GM12878 (cell line): ENCODE results near the gene NIN. TPM values are rescaled to one million over a fixed set of nuclear protein-coding genes. Genes with fewer than 3 reads are reported as not detected.

ENCODE experiments used
- ASH2L ChIP-seq: fragments of 300-600, 200-600 bp; sonication (generic); IDR thresholded peaks from 2 replicates; pipeline ENCODE4 v1.6.1; 2017; ENCODE audit warnings: low read depth, mild to moderate bottlenecking, borderline replicate concordance
- ATF3 ChIP-seq: IDR thresholded peaks from 2 replicates; pipeline ENCODE4 v1.6.1; 2011; ENCODE audit warnings: low read depth, mild to moderate bottlenecking, low read length, moderate library complexity, borderline replicate concordance; ENCODE audit errors: extremely low read depth
- BCL11A ChIP-seq: IDR thresholded peaks from 2 replicates; pipeline ENCODE4 v1.6.1; 2011; ENCODE audit warnings: low read depth, low read length
- BCL3 ChIP-seq: IDR thresholded peaks from 2 replicates; pipeline ENCODE4 v1.6.1; 2011; ENCODE audit warnings: borderline replicate concordance, low read depth, mild to moderate bottlenecking, moderate library complexity, low read length; ENCODE audit not compliant: insufficient read depth, poor library complexity, severe bottlenecking
- CBX3 ChIP-seq: fragments of 200-600 bp; sonication (generic); IDR thresholded peaks from 2 replicates; pipeline ENCODE4 v1.6.1; 2016; ENCODE audit warnings: low read depth, borderline replicate concordance
- CEBPB ChIP-seq, 2 experiments: fragments of 150-350 bp in 1 of 2; IDR thresholded peaks; 2 replicates each; pipeline ENCODE4 v1.6.1; 2012 to 2014; ENCODE audit warnings: low read depth in 2 of 2, low read length in 2 of 2, borderline replicate concordance in 1 of 2, inconsistent platforms in 1 of 2
- ESRRA ChIP-seq: IDR thresholded peaks from 2 replicates; pipeline ENCODE4 v1.6.1; 2012; ENCODE audit warnings: mild to moderate bottlenecking, low read length, improper control_type of control experiment
- FOXM1 ChIP-seq: IDR thresholded peaks from 2 replicates; pipeline ENCODE4 v1.6.1; 2012; ENCODE audit warnings: low read depth, mild to moderate bottlenecking, inconsistent platforms, low read length, moderate library complexity
- HDAC2 ChIP-seq: fragments of 200-600 bp; sonication (generic); IDR thresholded peaks from 2 replicates; pipeline ENCODE4 v1.6.1; 2017
- IKZF1 ChIP-seq: fragments of 450-650 bp; conservative IDR thresholded peaks from 2 replicates; pipeline ENCODE4 v1.6.1; 2017; ENCODE audit warnings: antibody characterized with exemption, mild to moderate bottlenecking
- IKZF2 ChIP-seq, 2 experiments: fragments of 450-650 bp; IDR thresholded peaks; 2 replicates each; pipeline ENCODE4 v1.6.1; 2017; ENCODE audit warnings: mild to moderate bottlenecking in 2 of 2, moderate library complexity in 2 of 2
- IRF4 ChIP-seq: IDR thresholded peaks from 2 replicates; pipeline ENCODE4 v1.6.1; 2011; ENCODE audit warnings: low read depth, low read length
- JUND ChIP-seq: IDR thresholded peaks from 2 replicates; pipeline ENCODE4 v1.6.1; 2012; ENCODE audit warnings: low read depth, mild to moderate bottlenecking, low read length, improper control_type of control experiment, moderate library complexity
- MEF2A ChIP-seq: IDR thresholded peaks from 2 replicates; pipeline ENCODE4 v1.6.1; 2011; ENCODE audit warnings: low read depth, mild to moderate bottlenecking, low read length, moderate library complexity; ENCODE audit not compliant: insufficient read depth
- NR2F1 ChIP-seq: fragments of 450-650 bp; conservative IDR thresholded peaks from 2 replicates; pipeline ENCODE4 v1.6.1; 2017; ENCODE audit warnings: mild to moderate bottlenecking
- NRF1 ChIP-seq: conservative IDR thresholded peaks from 2 replicates; pipeline ENCODE4 v1.6.1; 2011; ENCODE audit warnings: mild to moderate bottlenecking, low read depth, low read length, improper control_type of control experiment
- PAX5 ChIP-seq: IDR thresholded peaks from 2 replicates; pipeline ENCODE4 v1.6.1; 2011; ENCODE audit warnings: low read depth, low read length, borderline replicate concordance
- PKNOX1 ChIP-seq: fragments of 450-650 bp; IDR thresholded peaks from 2 replicates; pipeline ENCODE4 v1.6.1; 2016; ENCODE audit warnings: mild to moderate bottlenecking
- RB1 ChIP-seq: fragments of 450-650 bp; formaldehyde crosslinking; IDR thresholded peaks from 2 replicates; pipeline ENCODE4 v1.6.1; 2017; ENCODE audit warnings: mild to moderate bottlenecking, borderline replicate concordance
- RCOR1 ChIP-seq: conservative IDR thresholded peaks from 2 replicates; pipeline ENCODE4 v1.6.1; 2012; ENCODE audit warnings: low read depth, low read length, improper control_type of control experiment
- RELB ChIP-seq: fragments of 450-650 bp; IDR thresholded peaks from 2 replicates; pipeline ENCODE4 v1.6.1; 2017; ENCODE audit warnings: low read depth, mild to moderate bottlenecking, moderate library complexity
- STAT1 ChIP-seq: fragments of 450-650 bp; conservative IDR thresholded peaks from 2 replicates; pipeline ENCODE4 v1.6.1; 2014; ENCODE audit warnings: antibody characterized with exemption, mild to moderate bottlenecking
- SUZ12 ChIP-seq: fragments of 200-600 bp; sonication (generic); IDR thresholded peaks from one replicate; pipeline ENCODE4 v1.6.1; 2018; ENCODE audit warnings: antibody characterized with exemption, mild to moderate bottlenecking; ENCODE audit not compliant: unreplicated experiment
- TARDBP ChIP-seq: IDR thresholded peaks from 2 replicates; pipeline ENCODE4 v1.6.1; 2016; ENCODE audit warnings: borderline replicate concordance
- TCF7 ChIP-seq: IDR thresholded peaks from 2 replicates; pipeline ENCODE4 v1.6.1; 2014; ENCODE audit warnings: antibody characterized with exemption, borderline replicate concordance
- polyA plus RNA-seq, 11 experiments: library from polyadenylated mRNA; depleted of rRNA in 4 of 11; unstranded in 6 of 11; stranded (reverse) in 5 of 11; fragments of >200 nt; fragmentation: Nextera tagmentation in 4 of 11; fragmentation: Illumina TruSeq in 1 of 11; extraction: Ambion mirVana in 4 of 11; extraction: Trizol in 1 of 11; gene quantifications; 1 replicate in 1 of 11; 2 replicates in 10 of 11; pipeline versions ENCODE4 v1.2.1 to v1.2.3, GENCODE V29; 2011 to 2016; ENCODE audit warnings: inconsistent platforms in 2 of 11, missing spikeins in 2 of 11, low read depth in 1 of 11
- total RNA-seq, 4 experiments: library from RNA; depleted of rRNA in 3 of 4; stranded (reverse); fragments of >200 nt in 3 of 4; fragmentation: Illumina TruSeq in 1 of 4; extraction: Trizol in 1 of 4; gene quantifications; 2 replicates each; pipeline versions ENCODE4 v1.2.1 to v1.2.3, GENCODE V29; 2013 to 2021

Gene NIN
- total and polyA plus RNA-seq, 10 of the 15 experiments (the other 5 are each of a cell fraction or from before 2014, with no cell fraction given), result 16.2 to 135 (median 70.3) TPM

GRCh38 chr14:50823762-50824636, 7.0 kb downstream of the NIN start (continued):
- TF ChIP-seq TARDBP (no peak), IKZF2 (IDR thresholded peaks at IDR 0.05) (peak; percentile 90 to 91), RB1 (no peak), ATF3 (no peak), MEF2A (0 out of 2 replicates have a peak, but pooled peaks have one; percentile 23), STAT1 (no peak), JUND (peak; percentile 42; the same call in 1 of the 2 replicates), RCOR1 (no peak), FOXM1 (no peak; the same call in 1 of the 2 replicates), SUZ12 (no peak), ESRRA (no peak), RELB (peak; percentile 77), ASH2L (no peak), IKZF1 (peak; percentile 81), BCL11A (peak; percentile 61; the same call in 1 of the 2 replicates), HDAC2 (no peak), PAX5 (0 out of 2 replicates have a peak, but pooled peaks have one; percentile 28), BCL3 (peak; percentile 21), TCF7 (0 out of 2 replicates have a peak, but pooled peaks have one; percentile 39), PKNOX1 (0 out of 2 replicates have a peak, but pooled peaks have one; percentile 30), NR2F1 (peak; percentile 45; the same call in 1 of the 2 replicates), NRF1 (no peak), CBX3 (no peak), CEBPB (IDR thresholded peaks at IDR 0.05; ENCODE audit: borderline replicate concordance in 1 of 2, low read depth in 2 of 2, low read length in 2 of 2) (0 out of 4 replicates have a peak, but pooled peaks of 1 of the 2 experiments have one; percentile 58), IRF4 (0 out of 2 replicates have a peak, but pooled peaks have one; percentile 60)
